GM23338 (cell line): ENCODE measurements around the gene AKR1B1.

Experiments used
- CREB1 ChIP-seq: fragments of 250-450 bp; sonication (Bioruptor Pico); IDR thresholded peaks from 2 replicates; pipeline ENCODE4 v1.5.0; 2020; ENCODE audit warnings: low read depth, mild to moderate bottlenecking, moderate library complexity
- EZH2 ChIP-seq: fragments of 200-600 bp; sonication (generic); IDR thresholded peaks from one replicate; pipeline ENCODE4 v1.8.0; 2017; ENCODE audit warnings: antibody characterized with exemption, mild to moderate bottlenecking, low read depth; ENCODE audit not compliant: unreplicated experiment
- EZH2phosphoT487 ChIP-seq: fragments of 200-600 bp; sonication (generic); IDR thresholded peaks from one replicate; pipeline ENCODE4 v1.8.1; 2018; ENCODE audit warnings: antibody characterized with exemption; ENCODE audit not compliant: unreplicated experiment
- JUNB ChIP-seq: IDR thresholded peaks from one replicate; pipeline ENCODE4 v1.6.1; 2016; ENCODE audit warnings: antibody characterized with exemption; ENCODE audit not compliant: unreplicated experiment
- NANOG ChIP-seq: IDR thresholded peaks from 2 replicates; pipeline ENCODE4 v1.6.1; 2016; ENCODE audit warnings: antibody characterized with exemption, borderline replicate concordance
- POLR2AphosphoS5 ChIP-seq: IDR thresholded peaks from 2 replicates; pipeline ENCODE4 v1.6.1; 2016; ENCODE audit warnings: antibody characterized with exemption, low read depth
- STAT1 ChIP-seq: IDR thresholded peaks from one replicate; pipeline ENCODE4 v1.6.1; 2016; ENCODE audit warnings: antibody characterized with exemption; ENCODE audit not compliant: unreplicated experiment
- ZNF331 ChIP-seq: fragments of 250-450 bp; sonication (Bioruptor Pico); IDR thresholded peaks from 2 replicates; pipeline ENCODE4 v1.5.0; 2020; ENCODE audit warnings: low read depth, mild to moderate bottlenecking, moderate library complexity
- TF ChIP-seq, protein P1 (sequence below): IDR thresholded peaks from one replicate; pipeline ENCODE4 v1.6.1; 2018; ENCODE audit warnings: antibody characterized with exemption; ENCODE audit not compliant: unreplicated experiment
- TF ChIP-seq, protein P2 (sequence below), 2 experiments: fragments of 200-600 bp in 1 of 2; sonication (generic) in 1 of 2; conservative IDR thresholded peaks; 2 replicates each; pipeline versions ENCODE4 v1.5.1 to v1.6.1; 2016 to 2017; ENCODE audit warnings: antibody characterized with exemption in 2 of 2, low read depth in 2 of 2, mild to moderate bottlenecking in 2 of 2, moderate library complexity in 1 of 2
- TF ChIP-seq, protein P3 (sequence below): fragments of 250-450 bp; sonication (Bioruptor Pico); IDR thresholded peaks from 2 replicates; pipeline ENCODE4 v1.5.0; 2020; ENCODE audit warnings: mild to moderate bottlenecking, moderate library complexity

DNA sequence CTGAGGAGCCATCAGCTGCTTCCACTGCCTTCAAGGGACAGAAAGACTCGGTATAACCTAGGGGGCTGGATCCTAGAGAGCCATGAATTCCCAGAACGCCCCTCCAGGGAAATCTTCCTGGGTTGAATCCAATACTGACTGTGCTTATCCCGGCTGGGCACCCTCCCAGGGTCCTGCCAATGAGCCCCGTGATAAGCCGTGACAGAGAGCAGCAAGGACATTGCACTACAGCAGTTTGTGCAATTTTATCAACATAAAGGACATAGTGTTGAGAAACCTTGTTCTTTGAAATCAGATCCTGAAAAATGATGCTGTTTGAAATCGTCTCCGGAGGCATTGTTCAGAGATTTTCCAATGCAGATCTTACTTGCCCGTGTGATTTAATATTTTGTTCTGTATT, 18.8 kb downstream of the AKR1B1 start:
- TF ChIP-seq EZH2 (no peak), CREB1 (no peak), EZH2phosphoT487 (no peak), POLR2AphosphoS5 (no peak), STAT1 (no peak), JUNB (no peak), NANOG (no peak), ZNF331 (CRISPR knock-in tag) (no peak)
- TF ChIP-seq, protein P1, sequence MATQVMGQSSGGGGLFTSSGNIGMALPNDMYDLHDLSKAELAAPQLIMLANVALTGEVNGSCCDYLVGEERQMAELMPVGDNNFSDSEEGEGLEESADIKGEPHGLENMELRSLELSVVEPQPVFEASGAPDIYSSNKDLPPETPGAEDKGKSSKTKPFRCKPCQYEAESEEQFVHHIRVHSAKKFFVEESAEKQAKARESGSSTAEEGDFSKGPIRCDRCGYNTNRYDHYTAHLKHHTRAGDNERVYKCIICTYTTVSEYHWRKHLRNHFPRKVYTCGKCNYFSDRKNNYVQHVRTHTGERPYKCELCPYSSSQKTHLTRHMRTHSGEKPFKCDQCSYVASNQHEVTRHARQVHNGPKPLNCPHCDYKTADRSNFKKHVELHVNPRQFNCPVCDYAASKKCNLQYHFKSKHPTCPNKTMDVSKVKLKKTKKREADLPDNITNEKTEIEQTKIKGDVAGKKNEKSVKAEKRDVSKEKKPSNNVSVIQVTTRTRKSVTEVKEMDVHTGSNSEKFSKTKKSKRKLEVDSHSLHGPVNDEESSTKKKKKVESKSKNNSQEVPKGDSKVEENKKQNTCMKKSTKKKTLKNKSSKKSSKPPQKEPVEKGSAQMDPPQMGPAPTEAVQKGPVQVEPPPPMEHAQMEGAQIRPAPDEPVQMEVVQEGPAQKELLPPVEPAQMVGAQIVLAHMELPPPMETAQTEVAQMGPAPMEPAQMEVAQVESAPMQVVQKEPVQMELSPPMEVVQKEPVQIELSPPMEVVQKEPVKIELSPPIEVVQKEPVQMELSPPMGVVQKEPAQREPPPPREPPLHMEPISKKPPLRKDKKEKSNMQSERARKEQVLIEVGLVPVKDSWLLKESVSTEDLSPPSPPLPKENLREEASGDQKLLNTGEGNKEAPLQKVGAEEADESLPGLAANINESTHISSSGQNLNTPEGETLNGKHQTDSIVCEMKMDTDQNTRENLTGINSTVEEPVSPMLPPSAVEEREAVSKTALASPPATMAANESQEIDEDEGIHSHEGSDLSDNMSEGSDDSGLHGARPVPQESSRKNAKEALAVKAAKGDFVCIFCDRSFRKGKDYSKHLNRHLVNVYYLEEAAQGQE: no peak
- TF ChIP-seq, protein P2, sequence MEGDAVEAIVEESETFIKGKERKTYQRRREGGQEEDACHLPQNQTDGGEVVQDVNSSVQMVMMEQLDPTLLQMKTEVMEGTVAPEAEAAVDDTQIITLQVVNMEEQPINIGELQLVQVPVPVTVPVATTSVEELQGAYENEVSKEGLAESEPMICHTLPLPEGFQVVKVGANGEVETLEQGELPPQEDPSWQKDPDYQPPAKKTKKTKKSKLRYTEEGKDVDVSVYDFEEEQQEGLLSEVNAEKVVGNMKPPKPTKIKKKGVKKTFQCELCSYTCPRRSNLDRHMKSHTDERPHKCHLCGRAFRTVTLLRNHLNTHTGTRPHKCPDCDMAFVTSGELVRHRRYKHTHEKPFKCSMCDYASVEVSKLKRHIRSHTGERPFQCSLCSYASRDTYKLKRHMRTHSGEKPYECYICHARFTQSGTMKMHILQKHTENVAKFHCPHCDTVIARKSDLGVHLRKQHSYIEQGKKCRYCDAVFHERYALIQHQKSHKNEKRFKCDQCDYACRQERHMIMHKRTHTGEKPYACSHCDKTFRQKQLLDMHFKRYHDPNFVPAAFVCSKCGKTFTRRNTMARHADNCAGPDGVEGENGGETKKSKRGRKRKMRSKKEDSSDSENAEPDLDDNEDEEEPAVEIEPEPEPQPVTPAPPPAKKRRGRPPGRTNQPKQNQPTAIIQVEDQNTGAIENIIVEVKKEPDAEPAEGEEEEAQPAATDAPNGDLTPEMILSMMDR (conservative IDR thresholded peaks at IDR 0.05; ENCODE audit: low read depth in 2 of 2): no peak
- TF ChIP-seq, protein P3, sequence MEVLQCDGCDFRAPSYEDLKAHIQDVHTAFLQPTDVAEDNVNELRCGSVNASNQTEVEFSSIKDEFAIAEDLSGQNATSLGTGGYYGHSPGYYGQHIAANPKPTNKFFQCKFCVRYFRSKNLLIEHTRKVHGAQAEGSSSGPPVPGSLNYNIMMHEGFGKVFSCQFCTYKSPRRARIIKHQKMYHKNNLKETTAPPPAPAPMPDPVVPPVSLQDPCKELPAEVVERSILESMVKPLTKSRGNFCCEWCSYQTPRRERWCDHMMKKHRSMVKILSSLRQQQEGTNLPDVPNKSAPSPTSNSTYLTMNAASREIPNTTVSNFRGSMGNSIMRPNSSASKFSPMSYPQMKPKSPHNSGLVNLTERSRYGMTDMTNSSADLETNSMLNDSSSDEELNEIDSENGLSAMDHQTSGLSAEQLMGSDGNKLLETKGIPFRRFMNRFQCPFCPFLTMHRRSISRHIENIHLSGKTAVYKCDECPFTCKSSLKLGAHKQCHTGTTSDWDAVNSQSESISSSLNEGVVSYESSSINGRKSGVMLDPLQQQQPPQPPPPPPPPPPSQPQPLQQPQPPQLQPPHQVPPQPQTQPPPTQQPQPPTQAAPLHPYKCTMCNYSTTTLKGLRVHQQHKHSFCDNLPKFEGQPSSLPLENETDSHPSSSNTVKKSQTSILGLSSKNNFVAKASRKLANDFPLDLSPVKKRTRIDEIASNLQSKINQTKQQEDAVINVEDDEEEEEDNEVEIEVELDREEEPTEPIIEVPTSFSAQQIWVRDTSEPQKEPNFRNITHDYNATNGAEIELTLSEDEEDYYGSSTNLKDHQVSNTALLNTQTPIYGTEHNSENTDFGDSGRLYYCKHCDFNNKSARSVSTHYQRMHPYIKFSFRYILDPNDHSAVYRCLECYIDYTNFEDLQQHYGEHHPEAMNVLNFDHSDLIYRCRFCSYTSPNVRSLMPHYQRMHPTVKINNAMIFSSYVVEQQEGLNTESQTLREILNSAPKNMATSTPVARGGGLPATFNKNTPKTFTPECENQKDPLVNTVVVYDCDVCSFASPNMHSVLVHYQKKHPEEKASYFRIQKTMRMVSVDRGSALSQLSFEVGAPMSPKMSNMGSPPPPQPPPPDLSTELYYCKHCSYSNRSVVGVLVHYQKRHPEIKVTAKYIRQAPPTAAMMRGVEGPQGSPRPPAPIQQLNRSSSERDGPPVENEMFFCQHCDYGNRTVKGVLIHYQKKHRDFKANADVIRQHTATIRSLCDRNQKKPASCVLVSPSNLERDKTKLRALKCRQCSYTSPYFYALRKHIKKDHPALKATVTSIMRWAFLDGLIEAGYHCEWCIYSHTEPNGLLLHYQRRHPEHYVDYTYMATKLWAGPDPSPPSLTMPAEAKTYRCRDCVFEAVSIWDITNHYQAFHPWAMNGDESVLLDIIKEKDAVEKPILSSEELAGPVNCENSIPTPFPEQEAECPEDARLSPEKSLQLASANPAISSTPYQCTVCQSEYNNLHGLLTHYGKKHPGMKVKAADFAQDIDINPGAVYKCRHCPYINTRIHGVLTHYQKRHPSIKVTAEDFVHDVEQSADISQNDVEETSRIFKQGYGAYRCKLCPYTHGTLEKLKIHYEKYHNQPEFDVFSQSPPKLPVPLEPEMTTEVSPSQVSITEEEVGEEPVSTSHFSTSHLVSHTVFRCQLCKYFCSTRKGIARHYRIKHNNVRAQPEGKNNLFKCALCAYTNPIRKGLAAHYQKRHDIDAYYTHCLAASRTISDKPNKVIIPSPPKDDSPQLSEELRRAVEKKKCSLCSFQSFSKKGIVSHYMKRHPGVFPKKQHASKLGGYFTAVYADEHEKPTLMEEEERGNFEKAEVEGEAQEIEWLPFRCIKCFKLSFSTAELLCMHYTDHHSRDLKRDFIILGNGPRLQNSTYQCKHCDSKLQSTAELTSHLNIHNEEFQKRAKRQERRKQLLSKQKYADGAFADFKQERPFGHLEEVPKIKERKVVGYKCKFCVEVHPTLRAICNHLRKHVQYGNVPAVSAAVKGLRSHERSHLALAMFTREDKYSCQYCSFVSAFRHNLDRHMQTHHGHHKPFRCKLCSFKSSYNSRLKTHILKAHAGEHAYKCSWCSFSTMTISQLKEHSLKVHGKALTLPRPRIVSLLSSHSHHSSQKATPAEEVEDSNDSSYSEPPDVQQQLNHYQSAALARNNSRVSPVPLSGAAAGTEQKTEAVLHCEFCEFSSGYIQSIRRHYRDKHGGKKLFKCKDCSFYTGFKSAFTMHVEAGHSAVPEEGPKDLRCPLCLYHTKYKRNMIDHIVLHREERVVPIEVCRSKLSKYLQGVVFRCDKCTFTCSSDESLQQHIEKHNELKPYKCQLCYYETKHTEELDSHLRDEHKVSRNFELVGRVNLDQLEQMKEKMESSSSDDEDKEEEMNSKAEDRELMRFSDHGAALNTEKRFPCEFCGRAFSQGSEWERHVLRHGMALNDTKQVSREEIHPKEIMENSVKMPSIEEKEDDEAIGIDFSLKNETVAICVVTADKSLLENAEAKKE (CRISPR knock-in tag): no peak
